Measurements from ENCODE around the gene SERPINA1. TPM values are rescaled to one million over a fixed set of nuclear protein-coding genes. Genes with fewer than 3 reads are reported as not detected.

The SERPINA1 gene
- total and polyA plus RNA-seq, 10 of the 15 experiments (the other 5 are each of a cell fraction or from before 2014, with no cell fraction given), result 0.16 to 6.6 (median 0.53) TPM

DNA sequence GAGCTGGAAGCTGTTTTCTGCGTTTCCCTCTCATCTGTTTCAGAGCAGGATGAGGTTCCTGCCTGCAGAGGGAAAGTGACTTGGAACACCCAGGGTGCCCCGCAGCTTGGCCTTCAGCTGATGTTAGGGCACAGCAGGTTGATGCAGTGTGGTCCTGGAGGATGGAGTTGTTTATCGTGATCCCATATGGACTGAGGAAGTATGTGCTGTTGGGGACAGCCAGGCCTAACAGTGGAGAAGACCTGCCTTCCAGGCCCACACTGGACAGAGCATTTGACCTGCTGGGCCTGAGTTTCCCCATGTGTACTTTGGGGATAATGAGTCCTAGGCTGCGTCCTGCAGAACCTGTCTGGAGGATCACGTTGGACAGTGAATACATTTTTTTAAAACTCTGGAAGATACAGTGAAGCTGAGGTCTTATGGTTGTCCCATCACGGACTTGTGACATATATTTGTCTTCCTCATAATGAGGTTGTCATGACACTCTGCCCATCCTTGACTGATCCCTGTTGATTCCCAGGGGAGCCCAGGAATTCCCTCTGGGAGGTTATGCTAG is 12.8 kb downstream of the SERPINA1 start:
- Histone ChIP-seq H3K27ac (ENCODE audit: control insufficient read depth, insufficient read depth) (no peak overlapping the region), H3K27me3 (replicated peaks in 1 of 2; ENCODE audit: control insufficient read depth in 2 of 2, insufficient read depth in 2 of 2, low read length in 1 of 2) (no peaks in the 10 kb centered on the region; a peak in 2 of 4 replicates), H3K4me2 (ENCODE audit: control insufficient read depth, insufficient read depth) (no peak overlapping the region), H4K20me1 (ENCODE audit: control insufficient read depth, insufficient read depth) (no peaks in the 10 kb centered on the region), H3K9me3 (replicated peaks; ENCODE audit: control insufficient read depth, insufficient read depth, low read length) (no peaks in the 10 kb centered on the region), H3K36me3 (ENCODE audit: control insufficient read depth in 2 of 2, insufficient read depth in 2 of 2, low read length in 1 of 2) (no peaks in the 10 kb centered on the region), H3K79me2 (ENCODE audit: control insufficient read depth, insufficient read depth, low read length) (no peaks in the 10 kb centered on the region), H3K4me3 (no peak overlapping the region), H2AFZ (ENCODE audit: control insufficient read depth, low read depth, low read length) (no peak overlapping the region), H3K9ac (ENCODE audit: control insufficient read depth, insufficient read depth, low read length) (no peak overlapping the region), H3K4me1 (ENCODE audit: control insufficient read depth, insufficient read depth, low read length) (no peaks in the 10 kb centered on the region)
- no TSS peak for BruUV-seq (replicated peaks)
- FAIRE-seq (no peak), ATAC-seq (no peak), DNase-seq (ENCODE audit: low read depth, low spot score) (no peak)
- no peak for TF ChIP-seq ZNF207 (IDR thresholded peaks at IDR 0.05; ENCODE audit: borderline replicate concordance)
- TF ChIP-seq BRCA1 (IDR thresholded peaks at IDR 0.05; ENCODE audit: low read depth, low read length), result no peak
- TF ChIP-seq MYB (IDR thresholded peaks at IDR 0.05; ENCODE audit: borderline replicate concordance, low read depth, low read length), result no peak
- no peak for TF ChIP-seq NFYB (IDR thresholded peaks at IDR 0.05; ENCODE audit: insufficient read depth, low read depth, low read length)
- no peak for TF ChIP-seq RAD51 (IDR thresholded peaks at IDR 0.05)
- WGBS (ENCODE audit: insufficient coverage, insufficient replicate concordance, low lambda C conversion rate, missing lambda C conversion rate), result 39% methylated on average over 6 of the region's 6 CpGs
- ChIA-PET CTCF (no interaction called here), RAD21 (ENCODE audit: unreplicated experiment) (no interaction called here), POLR2A (no interaction called here), SMC1A (ENCODE audit: uncharacterized antibody, unreplicated experiment) (no interaction called here)
- in situ Hi-C loops (cut with MboI), result no loop called here
- intact Hi-C loops (cut with micrococcal nuclease; ENCODE audit: unreplicated experiment), result no loop called here

DNA sequence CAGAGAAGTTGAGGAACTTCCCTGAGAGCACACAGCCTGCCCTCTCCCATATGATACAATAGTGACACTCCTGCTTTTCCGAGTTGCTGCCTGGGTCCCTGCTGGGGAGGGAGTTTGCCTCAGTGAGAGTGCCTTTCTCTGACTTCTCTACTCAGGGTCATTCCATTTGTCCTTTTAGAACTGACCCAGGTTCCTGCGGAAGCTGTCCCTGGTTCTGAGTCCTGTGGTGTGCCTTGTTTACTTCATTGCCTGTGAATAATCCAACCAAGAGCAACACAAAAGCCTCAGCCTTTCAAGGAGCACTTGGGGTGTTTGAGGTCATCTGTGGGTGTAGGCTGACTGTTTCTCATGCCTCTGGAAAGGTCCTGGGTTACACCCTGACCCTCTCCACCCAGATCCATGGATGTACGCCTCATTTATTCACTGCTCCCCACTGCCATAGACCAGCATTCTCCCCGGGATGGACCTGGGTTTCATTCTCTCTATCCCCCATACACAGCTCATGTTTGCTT is 13.6 kb downstream of the SERPINA1 start:
- ChIA-PET CTCF (no interaction called here), SMC1A (ENCODE audit: uncharacterized antibody, unreplicated experiment) (no interaction called here), RAD21 (ENCODE audit: unreplicated experiment) (no interaction called here), POLR2A (no interaction called here)
- no peak overlapping the region for H3K27ac ChIP-seq (ENCODE audit: control insufficient read depth, insufficient read depth)
- H3K27me3 ChIP-seq (replicated peaks in 1 of 2; ENCODE audit: control insufficient read depth in 2 of 2, insufficient read depth in 2 of 2, low read length in 1 of 2), result no peaks in the 10 kb centered on the region; a peak in 2 of 4 replicates
- in situ Hi-C loops (cut with MboI) (no loop called here), intact Hi-C loops (cut with micrococcal nuclease; ENCODE audit: unreplicated experiment) (no loop called here)
- H3K4me1 ChIP-seq (ENCODE audit: control insufficient read depth, insufficient read depth, low read length), result no peaks in the 10 kb centered on the region
- DNase-seq (ENCODE audit: low read depth, low spot score) (no peak), ATAC-seq (no peak), FAIRE-seq (no peak)
- H3K4me2 ChIP-seq (ENCODE audit: control insufficient read depth, insufficient read depth), result no peak overlapping the region
- H3K9me3 ChIP-seq (replicated peaks; ENCODE audit: control insufficient read depth, insufficient read depth, low read length), result no peaks in the 10 kb centered on the region
- no peaks in the 10 kb centered on the region for H3K36me3 ChIP-seq (ENCODE audit: control insufficient read depth in 2 of 2, insufficient read depth in 2 of 2, low read length in 1 of 2)
- no peak overlapping the region for H3K9ac ChIP-seq (ENCODE audit: control insufficient read depth, insufficient read depth, low read length)
- H3K79me2 ChIP-seq (ENCODE audit: control insufficient read depth, insufficient read depth, low read length), result no peaks in the 10 kb centered on the region
- no peak overlapping the region for H2AFZ ChIP-seq (ENCODE audit: control insufficient read depth, low read depth, low read length)
- BruUV-seq (replicated peaks), result no TSS peak
- no peak overlapping the region for H3K4me3 ChIP-seq
- 49% methylated on average over 4 of the region's 4 CpGs for WGBS (ENCODE audit: insufficient coverage, insufficient replicate concordance, low lambda C conversion rate, missing lambda C conversion rate)
- H4K20me1 ChIP-seq (ENCODE audit: control insufficient read depth, insufficient read depth), result no peaks in the 10 kb centered on the region
- TF ChIP-seq, protein P1, sequence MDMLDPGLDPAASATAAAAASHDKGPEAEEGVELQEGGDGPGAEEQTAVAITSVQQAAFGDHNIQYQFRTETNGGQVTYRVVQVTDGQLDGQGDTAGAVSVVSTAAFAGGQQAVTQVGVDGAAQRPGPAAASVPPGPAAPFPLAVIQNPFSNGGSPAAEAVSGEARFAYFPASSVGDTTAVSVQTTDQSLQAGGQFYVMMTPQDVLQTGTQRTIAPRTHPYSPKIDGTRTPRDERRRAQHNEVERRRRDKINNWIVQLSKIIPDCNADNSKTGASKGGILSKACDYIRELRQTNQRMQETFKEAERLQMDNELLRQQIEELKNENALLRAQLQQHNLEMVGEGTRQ (IDR thresholded peaks at IDR 0.05; ENCODE audit: borderline replicate concordance, low read depth, low read length), result no peak
- TF ChIP-seq, protein P2, sequence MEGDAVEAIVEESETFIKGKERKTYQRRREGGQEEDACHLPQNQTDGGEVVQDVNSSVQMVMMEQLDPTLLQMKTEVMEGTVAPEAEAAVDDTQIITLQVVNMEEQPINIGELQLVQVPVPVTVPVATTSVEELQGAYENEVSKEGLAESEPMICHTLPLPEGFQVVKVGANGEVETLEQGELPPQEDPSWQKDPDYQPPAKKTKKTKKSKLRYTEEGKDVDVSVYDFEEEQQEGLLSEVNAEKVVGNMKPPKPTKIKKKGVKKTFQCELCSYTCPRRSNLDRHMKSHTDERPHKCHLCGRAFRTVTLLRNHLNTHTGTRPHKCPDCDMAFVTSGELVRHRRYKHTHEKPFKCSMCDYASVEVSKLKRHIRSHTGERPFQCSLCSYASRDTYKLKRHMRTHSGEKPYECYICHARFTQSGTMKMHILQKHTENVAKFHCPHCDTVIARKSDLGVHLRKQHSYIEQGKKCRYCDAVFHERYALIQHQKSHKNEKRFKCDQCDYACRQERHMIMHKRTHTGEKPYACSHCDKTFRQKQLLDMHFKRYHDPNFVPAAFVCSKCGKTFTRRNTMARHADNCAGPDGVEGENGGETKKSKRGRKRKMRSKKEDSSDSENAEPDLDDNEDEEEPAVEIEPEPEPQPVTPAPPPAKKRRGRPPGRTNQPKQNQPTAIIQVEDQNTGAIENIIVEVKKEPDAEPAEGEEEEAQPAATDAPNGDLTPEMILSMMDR (IDR thresholded peaks at IDR 0.05 in 2 of 3, conservative IDR thresholded peaks at IDR 0.05 in 1 of 3; ENCODE audit: control insufficient read depth in 2 of 3, extremely low read depth in 1 of 3, insufficient read depth in 1 of 3, low read depth in 3 of 3, low read length in 3 of 3), result no peak
- TF ChIP-seq ZBED1 (IDR thresholded peaks at IDR 0.05; ENCODE audit: borderline replicate concordance) (no peak), KLF5 (IDR thresholded peaks at IDR 0.05; ENCODE audit: partially characterized antibody) (no peak), ATF7 (IDR thresholded peaks at IDR 0.05; ENCODE audit: low read depth) (no peak), NR2C1 (IDR thresholded peaks at IDR 0.05) (no peak), CREB1 (IDR thresholded peaks at IDR 0.05; ENCODE audit: low read depth) (no peak), CHD2 (IDR thresholded peaks at IDR 0.05; ENCODE audit: borderline replicate concordance, low read depth, low read length) (no peak), EZH2 (IDR thresholded peaks at IDR 0.05; ENCODE audit: borderline replicate concordance, control insufficient read depth, low read depth, low read length) (no peak), MYC (IDR thresholded peaks at IDR 0.05; ENCODE audit: insufficient read depth, insufficient read length, insufficient replicate concordance, low read length, severe bottlenecking) (no peak), BRCA1 (IDR thresholded peaks at IDR 0.05; ENCODE audit: low read depth, low read length) (no peak), CEBPB (IDR thresholded peaks at IDR 0.05; ENCODE audit: borderline replicate concordance in 1 of 2, low read depth in 2 of 2, low read length in 2 of 2) (no peak)
